ENCODE results near the gene NDEL1.

DNA sequence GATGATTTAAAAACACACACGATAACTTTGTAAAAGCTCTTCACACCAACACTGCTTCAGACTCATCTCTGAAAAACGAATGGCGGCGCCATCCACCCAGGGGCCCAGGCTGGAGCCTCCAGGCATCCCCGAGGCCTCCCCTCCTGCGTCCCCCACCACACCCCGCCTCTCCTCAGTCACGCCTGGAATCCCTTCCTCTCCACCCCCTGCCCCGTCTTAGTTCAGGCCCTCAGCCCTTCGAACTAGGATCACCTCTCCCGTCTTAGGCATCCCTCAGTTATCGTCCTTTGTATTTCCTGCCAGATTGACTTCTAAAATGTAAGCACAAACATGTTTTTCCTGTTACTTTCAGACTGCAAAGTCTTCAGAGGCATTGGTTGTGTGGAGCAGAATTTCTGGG lies 58.3 kb downstream of the NDEL1 start:
- TF ChIP-seq SNAI2 (CRISPR knock-in tag; IDR thresholded peaks at IDR 0.05) (no peak), ARNTL (CRISPR knock-in tag; IDR thresholded peaks at IDR 0.05; ENCODE audit: borderline replicate concordance, low read depth) (no peak)

All from SK-N-SH treated with all-trans-retinoic acid at 6 μM for 48 hours (cell line).